SH-SY5Y (cell line): ENCODE data around the gene TRMT61A.

Experiments used
- GATA2 ChIP-seq: IDR thresholded peaks from 2 replicates; pipeline ENCODE4 v1.6.1; 2011; ENCODE audit warnings: mild to moderate bottlenecking, low read depth, low read length
- GATA3 ChIP-seq: IDR thresholded peaks from 2 replicates; pipeline ENCODE4 v1.6.1; 2011; ENCODE audit warnings: low read depth, mild to moderate bottlenecking, low read length, moderate library complexity

DNA sequence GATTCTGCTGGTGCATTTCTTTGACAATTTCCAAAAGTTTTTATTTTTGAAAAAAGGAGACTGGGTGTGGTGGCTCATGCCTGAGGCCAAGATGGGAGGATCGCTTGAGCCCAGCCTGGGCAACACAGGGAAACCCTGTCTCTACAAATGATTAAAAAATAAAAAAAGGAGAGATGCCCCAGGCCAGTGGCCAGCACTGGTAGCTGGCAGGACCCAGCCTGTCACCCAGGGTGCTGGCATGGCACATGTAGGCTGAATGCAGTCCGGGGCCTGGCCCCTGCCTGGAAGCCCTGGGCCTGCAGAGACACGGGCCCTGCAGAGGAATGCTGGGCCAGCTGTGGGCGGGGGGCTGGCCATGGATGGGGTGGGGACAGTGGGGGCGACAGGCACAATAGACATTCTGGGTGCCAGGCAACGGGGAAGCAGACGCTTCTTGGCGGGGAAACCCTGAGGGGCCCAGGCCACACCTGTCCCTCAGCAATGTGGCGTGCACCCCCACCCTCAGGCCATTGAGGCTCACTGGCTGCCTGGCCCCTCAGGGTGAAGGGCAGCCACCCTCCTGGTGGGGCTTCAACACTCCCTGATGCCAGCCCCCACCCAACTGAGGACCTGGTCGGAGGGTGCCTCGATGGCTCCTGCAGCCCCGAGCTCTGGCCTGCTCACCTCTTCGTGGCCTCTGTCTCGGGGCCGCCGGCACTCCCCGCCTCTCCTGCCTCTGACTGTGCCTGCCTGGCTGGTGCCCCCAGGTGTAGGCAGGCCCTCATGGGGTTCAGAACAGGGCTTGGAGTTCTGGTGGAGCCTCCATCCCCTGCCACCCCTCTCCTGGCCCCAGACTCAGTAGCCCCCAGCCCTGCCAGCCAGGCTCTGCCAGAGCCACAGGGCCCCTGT is 12.1 kb downstream of the TRMT61A start:
- no peak for TF ChIP-seq GATA2
- no peak for TF ChIP-seq GATA3
